HEK293 (cell line): ENCODE data around the gene SAMD13.

Experiments used
- CTCF ChIA-PET: fragments of 350-600 bp; formaldehyde crosslinking; extraction: SDS; loops from one replicate; lab custom pipeline; 2021; ENCODE audit warnings: antibody characterized with exemption; lab: Yijun Ruan, JAX
- POLR2A ChIA-PET: fragments of 300-600 bp; formaldehyde crosslinking; extraction: SDS; loops from one replicate; lab custom pipeline; 2020; ENCODE audit warnings: antibody characterized with exemption, inconsistent platforms; lab: Yijun Ruan, JAX
- H3K27ac ChIP-seq: fragments of 200-500 bp; sonication (Bioruptor generic); 2 replicates; pipeline ENCODE4 v1.5.1; 2014; ENCODE audit warnings: low read depth, low read length, control low read depth, inconsistent platforms; ENCODE audit errors: extremely low read depth
- H3K36me3 ChIP-seq, 2 experiments: fragments of 200-500 bp in 1 of 2; sonication (Bioruptor generic) in 1 of 2; 1 replicate in 1 of 2; 2 replicates in 1 of 2; pipeline ENCODE4 v1.5.1; 2014 to 2017; ENCODE audit warnings: inconsistent platforms in 2 of 2, low read length in 2 of 2; ENCODE audit not compliant: control insufficient read depth in 2 of 2, insufficient read depth in 1 of 2
- H3K4me1 ChIP-seq: fragments of 200-500 bp; sonication (Bioruptor generic); 2 replicates; pipeline ENCODE4 v1.5.1; 2014; ENCODE audit warnings: mild to moderate bottlenecking, low read length, inconsistent platforms; ENCODE audit not compliant: control insufficient read depth, insufficient read depth
- H3K4me3 ChIP-seq: 2 replicates; pipeline ENCODE4 v1.5.1; 2011; ENCODE audit warnings: low read depth, mild to moderate bottlenecking, control low read depth, low read length, moderate library complexity
- H3K9me3 ChIP-seq: fragments of 200-500 bp; sonication (Bioruptor generic); 2 replicates; pipeline ENCODE4 v1.5.1; 2014; ENCODE audit warnings: low read depth, low read length, inconsistent platforms; ENCODE audit not compliant: control insufficient read depth, insufficient read depth
- HOXD13 ChIP-seq: sonication (generic); formaldehyde crosslinking; IDR thresholded peaks from 2 replicates; pipeline ENCODE4 v1.8.0; 2022; ENCODE audit warnings: missing genetic modification reagents, borderline replicate concordance
- KLF1 ChIP-seq: fragments of 450-650 bp; formaldehyde crosslinking; IDR thresholded peaks from 2 replicates; pipeline ENCODE4 v1.5.1; 2016; ENCODE audit warnings: missing biosample characterization, missing genetic modification characterization
- KLF10 ChIP-seq: fragments of 450-650 bp; IDR thresholded peaks from 2 replicates; pipeline ENCODE4 v1.5.1; 2018; ENCODE audit warnings: missing biosample characterization, mild to moderate bottlenecking, missing genetic modification characterization
- MEIS1 ChIP-seq: sonication (generic); formaldehyde crosslinking; IDR thresholded peaks from 2 replicates; pipeline ENCODE4 v1.8.1; 2022; ENCODE audit warnings: missing genetic modification reagents, mild to moderate bottlenecking, borderline replicate concordance
- ZBTB1 ChIP-seq: fragments of 450-650 bp; formaldehyde crosslinking; IDR thresholded peaks from 2 replicates; pipeline ENCODE4 v1.5.1; 2016; ENCODE audit warnings: missing biosample characterization, missing genetic modification characterization
- ZBTB20 ChIP-seq: fragments of 450-650 bp; formaldehyde crosslinking; IDR thresholded peaks from 2 replicates; pipeline ENCODE4 v1.5.1; 2016; ENCODE audit warnings: missing biosample characterization, missing genetic modification characterization
- ZNF112 ChIP-seq: fragments of 450-650 bp; formaldehyde crosslinking; IDR thresholded peaks from 2 replicates; pipeline ENCODE4 v1.5.0; 2017; ENCODE audit warnings: missing biosample characterization, missing genetic modification characterization
- ZNF16 ChIP-seq: fragments of 450-650 bp; formaldehyde crosslinking; IDR thresholded peaks from 2 replicates; pipeline ENCODE4 v1.5.1; 2016; ENCODE audit warnings: low read depth, missing biosample characterization, missing genetic modification characterization
- ZNF24 ChIP-seq: fragments of 450-650 bp; formaldehyde crosslinking; IDR thresholded peaks from 2 replicates; pipeline ENCODE4 v1.5.1; 2016; ENCODE audit warnings: missing biosample characterization, missing genetic modification characterization
- ZNF366 ChIP-seq: fragments of 450-650 bp; formaldehyde crosslinking; conservative IDR thresholded peaks from 2 replicates; pipeline ENCODE4 v1.5.1; 2016; ENCODE audit warnings: missing biosample characterization, missing genetic modification characterization
- ZNF423 ChIP-seq: fragments of 450-650 bp; formaldehyde crosslinking; IDR thresholded peaks from 2 replicates; pipeline ENCODE4 v1.5.1; 2016; ENCODE audit warnings: missing biosample characterization, missing genetic modification characterization
- ZNF433 ChIP-seq: fragments of 450-650 bp; formaldehyde crosslinking; IDR thresholded peaks from 2 replicates; pipeline ENCODE4 v1.5.1; 2016; ENCODE audit warnings: missing biosample characterization, missing genetic modification characterization, low read depth
- ZNF530 ChIP-seq: fragments of 450-650 bp; formaldehyde crosslinking; IDR thresholded peaks from 2 replicates; pipeline ENCODE4 v1.5.1; 2016; ENCODE audit warnings: low read depth, missing biosample characterization, missing genetic modification characterization
- ZNF664 ChIP-seq: fragments of 450-650 bp; formaldehyde crosslinking; IDR thresholded peaks from 2 replicates; pipeline ENCODE4 v1.5.1; 2016; ENCODE audit warnings: missing biosample characterization, missing genetic modification characterization
- ZNF830 ChIP-seq: fragments of 450-650 bp; IDR thresholded peaks from 2 replicates; pipeline ENCODE4 v1.5.0; 2018; ENCODE audit warnings: missing biosample characterization, missing genetic modification characterization, low read depth, mild to moderate bottlenecking, moderate library complexity
- TF ChIP-seq, protein P1 (sequence below): fragments of 450-650 bp; formaldehyde crosslinking; IDR thresholded peaks from 2 replicates; pipeline ENCODE4 v1.5.1; 2016; ENCODE audit warnings: missing biosample characterization, missing genetic modification characterization
- TF ChIP-seq, protein P2 (sequence below): fragments of 450-650 bp; formaldehyde crosslinking; IDR thresholded peaks from 2 replicates; pipeline ENCODE4 v1.5.0; 2017; ENCODE audit warnings: missing biosample characterization, missing genetic modification characterization, borderline replicate concordance
- TF ChIP-seq, protein P3 (sequence below): fragments of 450-650 bp; formaldehyde crosslinking; IDR thresholded peaks from 2 replicates; pipeline ENCODE4 v1.5.1; 2016; ENCODE audit warnings: missing biosample characterization, missing genetic modification characterization
- TF ChIP-seq, protein P4 (sequence below): fragments of 450-650 bp; formaldehyde crosslinking; IDR thresholded peaks from 2 replicates; pipeline ENCODE4 v1.5.1; 2016; ENCODE audit warnings: missing biosample characterization, missing genetic modification characterization, low read depth

The SAMD13 gene

DNA sequence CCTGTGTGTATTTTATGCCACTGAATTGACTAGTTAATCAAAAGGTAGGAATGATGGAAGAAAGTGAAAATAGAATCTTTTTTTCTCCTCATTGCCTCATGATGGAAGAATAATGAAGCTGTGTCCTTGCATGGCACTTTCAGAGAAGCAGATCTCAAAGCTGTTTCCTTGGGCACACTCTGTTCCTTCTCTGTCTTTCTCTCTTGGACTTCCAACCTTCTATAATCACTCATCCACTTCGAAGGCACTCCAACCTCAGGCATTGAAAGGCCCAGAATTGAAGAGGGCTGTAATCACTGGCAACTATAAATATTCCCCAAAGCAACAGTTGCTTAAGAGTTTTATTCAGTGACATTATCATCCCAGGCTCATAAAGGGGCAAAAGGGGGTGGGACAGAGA is 65.7 kb downstream of the SAMD13 start (continued):
- TF ChIP-seq, protein P1, sequence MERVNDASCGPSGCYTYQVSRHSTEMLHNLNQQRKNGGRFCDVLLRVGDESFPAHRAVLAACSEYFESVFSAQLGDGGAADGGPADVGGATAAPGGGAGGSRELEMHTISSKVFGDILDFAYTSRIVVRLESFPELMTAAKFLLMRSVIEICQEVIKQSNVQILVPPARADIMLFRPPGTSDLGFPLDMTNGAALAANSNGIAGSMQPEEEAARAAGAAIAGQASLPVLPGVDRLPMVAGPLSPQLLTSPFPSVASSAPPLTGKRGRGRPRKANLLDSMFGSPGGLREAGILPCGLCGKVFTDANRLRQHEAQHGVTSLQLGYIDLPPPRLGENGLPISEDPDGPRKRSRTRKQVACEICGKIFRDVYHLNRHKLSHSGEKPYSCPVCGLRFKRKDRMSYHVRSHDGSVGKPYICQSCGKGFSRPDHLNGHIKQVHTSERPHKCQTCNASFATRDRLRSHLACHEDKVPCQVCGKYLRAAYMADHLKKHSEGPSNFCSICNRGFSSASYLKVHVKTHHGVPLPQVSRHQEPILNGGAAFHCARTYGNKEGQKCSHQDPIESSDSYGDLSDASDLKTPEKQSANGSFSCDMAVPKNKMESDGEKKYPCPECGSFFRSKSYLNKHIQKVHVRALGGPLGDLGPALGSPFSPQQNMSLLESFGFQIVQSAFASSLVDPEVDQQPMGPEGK (tag by site-specific recombination): no peak

DNA sequence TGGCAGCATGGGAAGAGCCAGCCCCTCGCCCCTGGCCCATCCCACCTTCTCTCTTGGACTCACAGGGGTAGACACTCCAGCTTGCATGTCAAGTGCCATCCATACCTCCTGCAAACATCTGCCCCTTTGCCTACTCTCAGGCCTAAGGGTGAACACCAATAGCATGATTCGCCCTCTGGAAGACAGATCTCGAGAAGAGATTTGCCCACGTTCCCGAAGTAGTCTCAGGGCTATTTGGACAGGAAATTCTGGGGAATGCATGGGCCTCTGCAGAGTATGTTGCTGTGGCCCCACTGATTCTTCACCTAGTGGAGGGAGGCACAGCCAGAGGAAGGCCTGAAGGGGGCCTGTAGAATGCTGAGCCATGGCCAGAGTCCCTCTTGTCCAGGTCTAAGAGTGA is 66.9 kb downstream of the SAMD13 start:
- CTCF ChIA-PET: no interaction called here
- TF ChIP-seq ZNF664 (tag by site-specific recombination) (no peak), MEIS1 (CRISPR knock-in tag) (no peak), ZNF423 (tag by site-specific recombination) (no peak), ZNF112 (tag by site-specific recombination) (no peak), ZNF530 (tag by site-specific recombination) (no peak), ZNF433 (tag by site-specific recombination) (no peak), ZNF830 (no peak), KLF1 (tag by site-specific recombination) (no peak), KLF10 (tag by site-specific recombination) (no peak), ZBTB1 (tag by site-specific recombination) (no peak), ZNF366 (tag by site-specific recombination) (no peak), ZNF24 (tag by site-specific recombination) (no peak), HOXD13 (CRISPR knock-in tag) (no peak)
- TF ChIP-seq, protein P2, sequence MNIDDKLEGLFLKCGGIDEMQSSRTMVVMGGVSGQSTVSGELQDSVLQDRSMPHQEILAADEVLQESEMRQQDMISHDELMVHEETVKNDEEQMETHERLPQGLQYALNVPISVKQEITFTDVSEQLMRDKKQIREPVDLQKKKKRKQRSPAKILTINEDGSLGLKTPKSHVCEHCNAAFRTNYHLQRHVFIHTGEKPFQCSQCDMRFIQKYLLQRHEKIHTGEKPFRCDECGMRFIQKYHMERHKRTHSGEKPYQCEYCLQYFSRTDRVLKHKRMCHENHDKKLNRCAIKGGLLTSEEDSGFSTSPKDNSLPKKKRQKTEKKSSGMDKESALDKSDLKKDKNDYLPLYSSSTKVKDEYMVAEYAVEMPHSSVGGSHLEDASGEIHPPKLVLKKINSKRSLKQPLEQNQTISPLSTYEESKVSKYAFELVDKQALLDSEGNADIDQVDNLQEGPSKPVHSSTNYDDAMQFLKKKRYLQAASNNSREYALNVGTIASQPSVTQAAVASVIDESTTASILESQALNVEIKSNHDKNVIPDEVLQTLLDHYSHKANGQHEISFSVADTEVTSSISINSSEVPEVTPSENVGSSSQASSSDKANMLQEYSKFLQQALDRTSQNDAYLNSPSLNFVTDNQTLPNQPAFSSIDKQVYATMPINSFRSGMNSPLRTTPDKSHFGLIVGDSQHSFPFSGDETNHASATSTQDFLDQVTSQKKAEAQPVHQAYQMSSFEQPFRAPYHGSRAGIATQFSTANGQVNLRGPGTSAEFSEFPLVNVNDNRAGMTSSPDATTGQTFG: no peak
- TF ChIP-seq, protein P3, sequence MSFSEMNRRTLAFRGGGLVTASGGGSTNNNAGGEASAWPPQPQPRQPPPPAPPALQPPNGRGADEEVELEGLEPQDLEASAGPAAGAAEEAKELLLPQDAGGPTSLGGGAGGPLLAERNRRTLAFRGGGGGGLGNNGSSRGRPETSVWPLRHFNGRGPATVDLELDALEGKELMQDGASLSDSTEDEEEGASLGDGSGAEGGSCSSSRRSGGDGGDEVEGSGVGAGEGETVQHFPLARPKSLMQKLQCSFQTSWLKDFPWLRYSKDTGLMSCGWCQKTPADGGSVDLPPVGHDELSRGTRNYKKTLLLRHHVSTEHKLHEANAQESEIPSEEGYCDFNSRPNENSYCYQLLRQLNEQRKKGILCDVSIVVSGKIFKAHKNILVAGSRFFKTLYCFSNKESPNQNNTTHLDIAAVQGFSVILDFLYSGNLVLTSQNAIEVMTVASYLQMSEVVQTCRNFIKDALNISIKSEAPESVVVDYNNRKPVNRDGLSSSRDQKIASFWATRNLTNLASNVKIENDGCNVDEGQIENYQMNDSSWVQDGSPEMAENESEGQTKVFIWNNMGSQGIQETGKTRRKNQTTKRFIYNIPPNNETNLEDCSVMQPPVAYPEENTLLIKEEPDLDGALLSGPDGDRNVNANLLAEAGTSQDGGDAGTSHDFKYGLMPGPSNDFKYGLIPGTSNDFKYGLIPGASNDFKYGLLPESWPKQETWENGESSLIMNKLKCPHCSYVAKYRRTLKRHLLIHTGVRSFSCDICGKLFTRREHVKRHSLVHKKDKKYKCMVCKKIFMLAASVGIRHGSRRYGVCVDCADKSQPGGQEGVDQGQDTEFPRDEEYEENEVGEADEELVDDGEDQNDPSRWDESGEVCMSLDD (tag by site-specific recombination): no peak

DNA sequence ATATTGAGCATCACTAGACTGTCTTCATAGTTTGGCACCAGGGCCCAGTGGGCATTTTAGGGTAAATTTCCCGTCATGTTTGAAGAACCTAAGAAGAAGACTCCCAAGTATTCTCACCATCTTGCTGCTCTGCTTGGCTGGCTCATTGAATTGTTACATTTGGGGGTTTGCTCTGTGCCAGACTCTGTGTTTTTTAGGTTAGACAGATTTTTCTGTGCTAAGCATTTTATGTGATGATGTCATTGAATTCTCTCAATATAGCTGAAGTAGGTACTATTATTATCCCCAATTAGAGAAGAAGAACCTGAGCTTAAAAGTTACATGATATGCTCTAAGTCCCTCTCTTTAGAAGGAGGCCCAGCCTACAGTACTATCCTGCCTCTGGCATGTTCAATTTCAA is 68.8 kb downstream of the SAMD13 start:
- H3K4me1 ChIP-seq: 0 out of 2 replicates have a peak, but pooled peaks cover under 1% of the 10 kb centered on the region
- TF ChIP-seq, protein P4, sequence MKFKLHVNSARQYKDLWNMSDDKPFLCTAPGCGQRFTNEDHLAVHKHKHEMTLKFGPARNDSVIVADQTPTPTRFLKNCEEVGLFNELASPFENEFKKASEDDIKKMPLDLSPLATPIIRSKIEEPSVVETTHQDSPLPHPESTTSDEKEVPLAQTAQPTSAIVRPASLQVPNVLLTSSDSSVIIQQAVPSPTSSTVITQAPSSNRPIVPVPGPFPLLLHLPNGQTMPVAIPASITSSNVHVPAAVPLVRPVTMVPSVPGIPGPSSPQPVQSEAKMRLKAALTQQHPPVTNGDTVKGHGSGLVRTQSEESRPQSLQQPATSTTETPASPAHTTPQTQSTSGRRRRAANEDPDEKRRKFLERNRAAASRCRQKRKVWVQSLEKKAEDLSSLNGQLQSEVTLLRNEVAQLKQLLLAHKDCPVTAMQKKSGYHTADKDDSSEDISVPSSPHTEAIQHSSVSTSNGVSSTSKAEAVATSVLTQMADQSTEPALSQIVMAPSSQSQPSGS (tag by site-specific recombination): peak; percentile 85
- TF ChIP-seq ZBTB20 (peak; percentile 52; the same call in 1 of the 2 replicates), ZNF16 (tag by site-specific recombination) (no peak)
- TF ChIP-seq, all 188 proteins: peak for 2
- no peak overlapping the region for H3K4me3 ChIP-seq
- no peaks in the 10 kb centered on the region for H3K9me3 ChIP-seq
- H3K36me3 ChIP-seq: no peaks in the 10 kb centered on the region
- ChIA-PET CTCF (interaction anchor here (0.6 to 0.7 kb wide), 2 partner anchors 248 to 258 kb away, joined by 3 read pairs; no protein-coding TSS in a partner anchor), POLR2A (no interaction called here)
- H3K27ac ChIP-seq: no peak overlapping the region

More for the DNA sequence above, 66.9 kb downstream of the SAMD13 start:
- H3K9me3 ChIP-seq: no peaks in the 10 kb centered on the region
- no peak overlapping the region for H3K4me3 ChIP-seq
- POLR2A ChIA-PET: no interaction called here
- H3K27ac ChIP-seq: no peak overlapping the region
- H3K36me3 ChIP-seq: no peaks in the 10 kb centered on the region
- H3K4me1 ChIP-seq: no peaks in the 10 kb centered on the region
